Fibroblast of pulmonary artery (primary cell): ENCODE results near the gene F7.
A peak's percentile ranks its signal among the peaks of the same experiment; 100 is the strongest.

Experiments
- DNase-seq: peaks from one replicate; pipeline ENCODE4 v3.0.0-alpha.2; 2010; ENCODE audit warnings: low read depth
- H3K4me3 ChIP-seq: replicated peaks from 2 replicates; pipeline ENCODE4 v1.5.1; 2011; ENCODE audit warnings: low read depth, mild to moderate bottlenecking, control low read depth, low read length, moderate library complexity
- CTCF ChIP-seq: IDR thresholded peaks from 2 replicates; pipeline ENCODE4 v1.5.1; 2011; ENCODE audit warnings: mild to moderate bottlenecking, control low read depth, low read length, inconsistent platforms; ENCODE audit errors: missing control alignments

The F7 gene

DNA sequence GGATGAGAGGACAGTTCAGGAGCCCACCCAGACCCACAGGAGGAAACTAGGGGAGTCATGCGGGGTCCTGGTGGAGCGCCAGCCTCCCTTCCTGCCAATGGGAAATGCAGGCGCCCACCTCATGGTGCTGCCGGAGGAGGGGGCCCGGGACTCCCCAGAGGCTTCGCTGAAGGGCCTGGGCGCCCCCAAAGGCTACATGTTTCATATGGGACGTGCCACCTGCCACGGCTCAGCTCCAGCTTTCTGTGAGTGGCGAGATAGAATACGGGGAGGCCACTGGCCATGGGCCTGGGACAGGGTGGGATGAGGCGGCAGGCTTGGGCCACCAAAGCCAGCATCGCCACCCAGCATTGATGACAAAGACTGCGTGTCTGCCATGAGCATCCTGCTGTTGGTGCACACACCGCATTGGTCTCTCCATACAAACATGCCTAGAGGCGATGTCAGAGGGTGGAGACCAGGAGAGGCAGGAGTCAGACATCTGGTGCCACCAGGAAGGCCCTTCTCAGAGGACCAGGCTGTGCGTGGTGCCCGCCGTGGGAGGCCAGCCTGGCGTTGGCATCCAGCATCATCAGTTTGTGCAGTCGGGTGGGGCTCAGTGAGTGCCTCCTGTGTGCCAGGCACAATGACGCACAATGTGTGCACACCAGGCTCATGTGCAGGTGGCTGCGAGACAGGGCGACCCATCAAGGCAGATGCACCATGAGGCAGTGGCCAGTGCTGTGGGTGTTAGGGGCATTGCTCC lies 15.8 kb downstream of the F7 start:
- no peak for TF ChIP-seq CTCF
- no peak overlapping the region for H3K4me3 ChIP-seq
- no peak for DNase-seq

GRCh38 chr13:113121928-113122471 lies 16.4 kb downstream of the F7 start:
- no peak for DNase-seq
- no peak for TF ChIP-seq CTCF

DNA sequence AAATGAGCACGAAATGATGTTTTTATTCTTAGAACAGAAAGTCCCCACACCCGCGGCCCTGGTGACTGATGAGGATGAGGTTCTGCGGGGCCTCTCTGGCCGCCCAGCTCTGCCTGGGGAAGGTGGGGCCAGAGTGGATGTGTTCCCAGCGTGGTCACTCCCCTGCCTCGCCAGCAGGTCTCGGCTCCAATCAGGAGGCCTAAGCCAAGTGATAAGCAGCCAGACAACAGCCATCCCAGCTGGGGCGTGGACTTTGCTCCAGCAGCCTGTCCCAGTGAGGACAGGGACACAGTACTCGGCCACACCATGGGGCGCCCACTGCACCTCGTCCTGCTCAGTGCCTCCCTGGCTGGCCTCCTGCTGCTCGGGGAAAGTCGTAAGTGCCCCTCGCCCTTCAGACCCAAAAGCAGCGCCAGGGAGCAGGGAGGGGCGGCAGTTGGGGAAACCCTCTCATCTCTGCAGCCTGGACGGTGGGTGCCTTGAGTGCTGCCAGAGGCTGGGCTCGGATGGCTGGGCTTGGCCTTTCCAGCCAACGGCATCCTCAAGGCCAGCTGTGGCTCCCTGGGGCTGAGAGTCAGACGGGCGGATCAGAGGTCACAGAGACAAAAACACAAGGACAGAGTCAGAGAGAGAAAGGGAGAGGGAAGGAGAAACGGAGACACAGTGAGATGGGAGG lies 17.1 kb downstream of the F7 start, which contains the start of gene F10:
TSS of gene F10 (plus strand) at position 250 of the 676 bp plus-strand sequence. CDS start at position 307, 57 bp downstream.
- H3K4me3 ChIP-seq, result peak within 1 kb of the TSS; percentile 38
- DNase-seq, result peak; percentile 67
- TF ChIP-seq CTCF, result no peak

More at GRCh38 chr13:113121928-113122471, 16.4 kb downstream of the F7 start:
- no peak overlapping the region for H3K4me3 ChIP-seq

DNA sequence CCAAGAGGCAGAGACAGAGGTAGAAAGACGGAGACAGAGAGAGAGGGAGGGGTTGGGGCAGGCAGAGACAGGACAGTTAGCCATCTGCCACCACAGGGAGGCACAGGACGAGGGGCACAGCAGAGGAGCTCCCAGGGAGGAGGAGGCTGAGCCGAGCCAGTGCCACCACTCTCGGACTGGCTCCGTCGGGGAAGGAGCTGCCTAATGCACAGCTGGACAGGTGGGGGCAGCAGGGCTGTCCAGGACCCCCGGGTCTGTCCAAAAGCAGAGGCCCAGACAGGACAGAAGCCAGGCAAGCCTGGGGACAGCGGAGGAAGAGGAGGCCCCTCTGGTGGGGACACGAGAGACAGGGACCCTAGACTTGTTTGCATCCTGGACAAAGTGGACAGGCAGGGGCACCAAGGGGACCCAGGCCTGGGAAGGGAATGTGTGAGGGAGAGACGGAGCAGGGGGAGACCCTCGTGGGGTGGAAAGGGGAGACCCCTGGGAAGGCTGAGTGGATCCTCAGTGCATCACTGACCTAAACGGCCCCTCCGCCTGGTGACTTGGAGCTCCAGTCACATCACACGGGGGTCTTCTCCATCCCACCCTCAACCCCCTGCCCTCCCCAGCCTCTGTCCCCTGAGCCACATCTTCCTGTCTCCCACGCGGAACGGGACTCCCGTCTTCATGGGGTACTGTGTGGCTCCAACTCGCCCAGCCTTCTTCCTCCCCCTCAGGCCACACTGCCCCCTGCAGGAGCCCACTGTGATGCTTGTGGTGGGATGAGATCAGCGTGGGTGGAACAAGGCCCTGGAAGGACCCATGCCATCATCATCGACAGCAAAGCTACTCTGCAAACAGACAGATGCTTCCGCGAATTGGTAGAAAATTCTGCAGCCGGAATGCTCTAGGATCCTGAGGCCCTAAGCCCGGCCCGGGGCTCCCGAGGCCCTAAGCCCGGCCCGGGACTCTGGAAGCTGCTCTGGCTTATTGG lies 17.9 kb downstream of the F7 start:
- no peak for DNase-seq
- TF ChIP-seq CTCF, result peak; percentile 25
- H3K4me3 ChIP-seq, result no peak overlapping the region

GRCh38 chr13:113124211-113124970 lies 18.8 kb downstream of the F7 start:
- DNase-seq, result no peak
- TF ChIP-seq CTCF, result no peak
- no peak overlapping the region for H3K4me3 ChIP-seq
